Activated CD4-positive, alpha-beta T cell treated with anti-CD3 and anti-CD28 coated beads for 36 hours (primary cell): Measurements from ENCODE around the gene LDLRAP1. TPM values are rescaled to one million over a fixed set of nuclear protein-coding genes. Genes with fewer than 3 reads are reported as not detected.

Experiments used
- ATAC-seq: fragments of 200-7000 bp; cut with Tn5 transposase; one replicate; pipeline ENCODE4 v1.10.0; 2021; ENCODE audit warnings: mild to moderate bottlenecking, moderate library complexity
- CTCF ChIA-PET: fragments of 350-600 bp; sonication (Branson Sonifier 250); formaldehyde crosslinking; loops from one replicate; lab custom pipeline; 2021; ENCODE audit warnings: antibody characterized with exemption; lab: Charles Lee
- POLR2A ChIA-PET: fragments of 350-600 bp; sonication (Branson Sonifier 250); formaldehyde crosslinking; loops from one replicate; lab custom pipeline; 2021; ENCODE audit warnings: antibody characterized with exemption, inconsistent platforms; lab: Charles Lee
- DNase-seq: peaks from one replicate; pipeline ENCODE4 v3.0.0-alpha.2; 2020
- H3K27ac Mint-ChIP-seq: one replicate; pipeline ENCODE4 v1.8.0; 2021; ENCODE audit warnings: mixed read lengths
- H3K27me3 Mint-ChIP-seq: one replicate; pipeline ENCODE4 v1.8.0; 2021; ENCODE audit warnings: mixed read lengths
- H3K36me3 Mint-ChIP-seq: one replicate; pipeline ENCODE4 v1.8.0; 2021; ENCODE audit warnings: low read depth, mixed read lengths
- H3K4me1 Mint-ChIP-seq: one replicate; pipeline ENCODE4 v1.8.0; 2021; ENCODE audit warnings: mixed read lengths
- H3K4me3 Mint-ChIP-seq: one replicate; pipeline ENCODE4 v1.8.0; 2021; ENCODE audit warnings: mild to moderate bottlenecking, moderate library complexity, mixed read lengths
- H3K9me3 Mint-ChIP-seq: one replicate; pipeline ENCODE4 v1.8.0; 2021; ENCODE audit warnings: low read depth, mixed read lengths
- intact Hi-C, 2 experiments: fragments of 100-400 bp; cut with DNase I in 1 of 2; cut with micrococcal nuclease in 1 of 2; formaldehyde crosslinking; loops; one replicate each; pipeline versions ENCODE4 v1.14.2 to v1.15.1; 2022 to 2024; cut with DNase I, micrococcal nuclease
- total RNA-seq, 2 experiments: library from RNA; stranded (reverse); gene quantifications; one replicate each; pipeline ENCODE4 v1.2.3, GENCODE V29; 2021

LDLRAP1 gene
- total RNA-seq, 2 experiments from 2014 or later: 13.0 to 14.6 TPM

DNA sequence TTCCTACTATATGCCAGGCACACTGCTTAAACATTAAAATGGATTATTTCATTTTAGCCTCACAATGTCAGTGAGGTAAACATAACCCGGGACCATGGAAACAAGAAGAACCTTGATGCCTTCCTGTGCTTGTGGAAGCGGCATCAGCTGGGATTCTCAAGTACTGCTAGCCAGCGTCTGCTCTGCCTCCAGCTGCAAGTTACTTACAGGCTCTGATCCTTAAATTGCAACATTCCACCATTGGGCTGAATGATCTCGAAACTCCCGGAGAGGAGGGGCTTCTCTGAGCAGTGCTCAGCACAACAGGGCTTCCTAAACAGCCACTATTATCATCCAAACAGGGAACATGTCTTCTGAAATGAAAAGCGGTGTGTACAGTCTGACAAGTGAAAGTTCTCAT is 66.5 kb downstream of the LDLRAP1 start:
- H3K4me3 Mint-ChIP-seq: no peak overlapping the region
- H3K9me3 Mint-ChIP-seq: no peaks in the 10 kb centered on the region
- no peaks in the 10 kb centered on the region for H3K36me3 Mint-ChIP-seq
- CTCF ChIA-PET: interaction anchor here (0.6 to 4.7 kb wide), 14 partner anchors 10 to 446 kb away, joined by 3 to 27 read pairs (median 4); no protein-coding TSS in a partner anchor
- peaks cover 8% of the 10 kb centered on the region for H3K27me3 Mint-ChIP-seq
- DNase-seq (no peak), ATAC-seq (no peak)
- no peak overlapping the region for H3K27ac Mint-ChIP-seq
- H3K4me1 Mint-ChIP-seq: peaks cover 19% of the 10 kb centered on the region
- intact Hi-C loops: loop anchor here (2.0 kb wide), 3 partner anchors 165 to 389 kb away; partner anchors contain the start of gene PAFAH2 (in 1 of the 2)
- POLR2A ChIA-PET: no interaction called here

DNA sequence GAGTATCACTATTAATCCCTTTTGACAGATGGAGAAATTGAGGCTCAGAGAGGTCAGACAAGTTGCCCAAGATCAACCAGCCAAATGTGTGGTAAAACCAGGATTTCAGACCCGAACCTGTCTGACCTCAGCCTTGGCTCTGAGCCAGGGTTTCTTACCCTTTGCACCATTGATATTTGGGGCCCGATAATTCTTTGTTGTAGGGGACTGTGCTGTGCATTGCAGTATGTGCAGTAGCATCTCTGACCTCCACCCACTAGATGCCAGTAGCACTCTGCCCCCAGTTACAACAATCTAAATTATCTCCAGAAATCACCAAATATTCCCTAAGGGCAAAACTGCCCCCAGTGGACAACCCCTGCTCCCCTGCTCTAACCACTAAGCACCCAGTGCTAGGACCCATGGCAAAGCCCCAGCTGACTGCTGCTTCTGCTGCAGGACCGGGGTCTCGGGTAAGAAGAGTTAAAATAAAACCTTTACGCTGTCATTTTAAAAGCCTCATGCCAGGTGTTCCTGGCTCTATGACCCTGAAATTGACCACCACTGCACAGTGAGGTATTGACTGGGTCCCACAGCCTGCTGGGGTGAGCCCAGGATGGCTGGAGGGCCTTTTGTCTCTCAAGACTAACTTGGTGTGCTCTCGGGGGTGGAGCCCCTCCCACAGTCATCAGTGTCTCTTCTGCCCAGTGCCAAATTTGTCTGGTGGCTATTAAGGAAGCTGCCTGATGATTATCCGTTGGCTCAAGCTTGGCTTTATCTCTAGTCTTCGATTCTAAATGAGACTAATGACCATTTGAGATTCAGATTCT is 67.6 kb downstream of the LDLRAP1 start:
- DNase-seq (peak; percentile 39), ATAC-seq (peak; percentile 37)
- H3K27ac Mint-ChIP-seq: no peak overlapping the region
- no peaks in the 10 kb centered on the region for H3K36me3 Mint-ChIP-seq
- H3K27me3 Mint-ChIP-seq: peaks cover 11% of the 10 kb centered on the region
- no peak overlapping the region for H3K4me3 Mint-ChIP-seq
- H3K9me3 Mint-ChIP-seq: no peaks in the 10 kb centered on the region
- ChIA-PET POLR2A (no interaction called here), CTCF (interaction anchor here (0.5 to 4.7 kb wide), 6 partner anchors 8 to 623 kb away, joined by 3 to 27 read pairs (median 4); partner anchors contain the start of gene CEP85)
- intact Hi-C loops: no loop called here
- H3K4me1 Mint-ChIP-seq: peaks cover 30% of the 10 kb centered on the region

DNA sequence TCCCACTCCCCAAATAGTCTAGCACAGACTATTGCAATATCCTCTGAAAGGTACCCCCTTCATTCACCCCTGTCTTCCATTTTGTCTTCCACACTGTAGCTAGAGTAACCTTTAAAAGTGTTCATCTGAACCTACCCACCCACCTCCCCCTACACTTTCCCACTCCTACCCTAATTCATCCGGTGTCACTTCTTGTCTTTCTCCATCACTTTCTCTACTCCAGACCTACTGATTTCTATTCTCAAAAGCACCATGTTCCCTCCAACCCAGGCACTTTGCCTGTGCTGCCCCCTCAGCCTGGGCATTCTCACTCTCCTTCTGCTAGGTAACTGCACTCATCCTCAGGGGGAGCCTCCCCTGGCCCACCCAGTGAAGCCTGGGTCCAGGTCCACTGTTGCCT is 68.4 kb downstream of the LDLRAP1 start:
- intact Hi-C loops: no loop called here
- CTCF ChIA-PET: interaction anchor here (0.5 to 4.7 kb wide), 5 partner anchors 80 to 200 kb away, joined by 3 to 27 read pairs (median 4); no protein-coding TSS in a partner anchor
- Mint-ChIP-seq H3K4me1 (peaks cover 30% of the 10 kb centered on the region), H3K9me3 (no peaks in the 10 kb centered on the region), H3K27ac (no peak overlapping the region), H3K27me3 (peaks cover 11% of the 10 kb centered on the region), H3K4me3 (no peak overlapping the region), H3K36me3 (no peaks in the 10 kb centered on the region)
- DNase-seq (no peak), ATAC-seq (no peak)
- POLR2A ChIA-PET: no interaction called here

DNA sequence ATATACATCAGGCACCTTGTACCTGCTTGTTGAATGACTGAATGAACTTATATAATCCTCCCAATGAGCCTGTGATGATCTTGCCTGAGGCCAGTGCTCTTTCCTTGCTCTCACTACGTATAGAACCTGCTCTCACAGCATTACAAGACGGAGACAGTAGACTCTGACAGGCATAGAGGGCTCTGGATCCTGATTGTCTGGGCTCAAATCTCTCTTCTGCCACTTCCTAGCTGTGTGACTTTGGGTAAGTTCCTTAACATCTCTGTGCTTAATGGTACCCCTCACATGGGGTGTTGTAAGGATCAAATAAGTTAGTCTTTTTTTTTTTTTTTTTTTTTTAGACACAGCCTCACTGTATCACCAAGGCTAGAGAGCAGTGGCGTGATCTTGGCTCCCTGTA is 69.0 kb downstream of the LDLRAP1 start:
- Mint-ChIP-seq H3K4me3 (no peak overlapping the region), H3K27me3 (peaks cover 11% of the 10 kb centered on the region), H3K4me1 (peaks cover 30% of the 10 kb centered on the region), H3K36me3 (no peaks in the 10 kb centered on the region), H3K9me3 (no peaks in the 10 kb centered on the region), H3K27ac (no peak overlapping the region)
- POLR2A ChIA-PET: no interaction called here
- intact Hi-C loops: no loop called here
- DNase-seq: no peak
- CTCF ChIA-PET: interaction anchor here (0.9 to 4.7 kb wide), 4 partner anchors 182 to 199 kb away, joined by 3 to 27 read pairs (median 6); no protein-coding TSS in a partner anchor
- no peak for ATAC-seq

DNA sequence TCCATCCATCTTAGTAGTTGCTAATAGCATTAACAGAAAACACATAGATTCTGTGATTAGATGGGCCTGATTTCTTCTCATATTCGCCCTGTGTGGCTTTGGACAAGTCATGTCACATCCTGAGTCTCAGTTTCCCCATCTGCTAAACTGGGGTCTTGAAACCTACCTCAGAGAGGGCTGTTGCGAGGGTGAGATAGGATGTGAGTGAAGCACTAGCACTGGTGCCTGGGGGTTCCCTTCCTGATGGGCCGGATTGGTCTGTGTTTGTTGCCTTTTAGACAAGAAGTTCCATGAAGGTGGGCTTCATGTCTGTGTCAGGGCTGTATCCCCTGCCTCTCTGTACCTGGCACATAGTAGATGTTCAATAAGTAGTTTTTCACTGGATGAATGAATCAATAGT is 69.7 kb downstream of the LDLRAP1 start:
- Mint-ChIP-seq H3K36me3 (no peaks in the 10 kb centered on the region), H3K4me3 (no peak overlapping the region), H3K9me3 (no peaks in the 10 kb centered on the region), H3K27me3 (peaks cover 11% of the 10 kb centered on the region), H3K4me1 (peaks cover 30% of the 10 kb centered on the region), H3K27ac (no peak overlapping the region)
- DNase-seq (no peak), ATAC-seq (no peak)
- POLR2A ChIA-PET: no interaction called here
- intact Hi-C loops: no loop called here
- CTCF ChIA-PET: interaction anchor here (0.9 to 2.6 kb wide), 2 partner anchors 64 to 186 kb away, joined by 4 to 7 read pairs; no protein-coding TSS in a partner anchor

DNA sequence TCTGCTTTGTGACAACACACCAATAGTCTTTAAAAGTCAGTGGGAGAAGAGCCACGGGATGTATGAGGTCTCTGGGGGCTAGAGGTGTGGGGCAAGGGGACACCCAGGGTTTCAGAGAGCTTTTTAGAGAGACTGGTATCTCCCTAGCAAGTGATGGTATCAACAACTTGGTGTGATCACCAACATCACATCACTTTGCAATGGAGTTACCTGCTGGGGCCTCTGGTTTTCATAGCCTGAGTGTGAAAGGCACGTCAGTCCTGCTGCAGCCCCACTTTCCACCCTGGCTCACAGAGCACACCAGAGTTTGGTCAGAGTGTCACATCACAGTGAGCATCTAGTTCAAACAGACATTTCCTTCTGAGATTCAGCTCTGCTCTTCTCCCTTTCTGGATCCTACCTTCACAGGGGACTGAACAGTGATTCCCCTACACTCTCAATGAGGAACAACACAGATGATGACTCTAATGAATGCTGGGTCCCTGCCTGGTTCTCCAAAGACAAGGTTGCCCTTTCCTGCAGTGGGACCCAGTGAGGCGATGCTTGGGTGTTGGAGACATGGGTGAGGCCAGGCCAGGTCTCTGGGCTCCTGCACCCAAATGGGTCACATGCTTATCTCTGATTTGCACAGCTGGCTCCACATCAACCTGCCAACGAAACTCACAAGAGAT is 71.2 kb downstream of the LDLRAP1 start:
- H3K9me3 Mint-ChIP-seq: no peaks in the 10 kb centered on the region
- H3K27me3 Mint-ChIP-seq: peaks cover 11% of the 10 kb centered on the region
- no peak overlapping the region for H3K27ac Mint-ChIP-seq
- H3K4me1 Mint-ChIP-seq: peaks cover 42% of the 10 kb centered on the region
- CTCF ChIA-PET: interaction anchor here (0.6 to 2.6 kb wide), 6 partner anchors 17 to 383 kb away, joined by 3 to 7 read pairs (median 4); partner anchors contain the start of gene PAFAH2
- DNase-seq (peak; percentile 29), ATAC-seq (no peak)
- H3K4me3 Mint-ChIP-seq: no peak overlapping the region
- H3K36me3 Mint-ChIP-seq: no peaks in the 10 kb centered on the region
- intact Hi-C loops: loop anchor here in 1 of 2 experiments (5.0 kb wide), 1 partner anchor 83 kb away; no protein-coding TSS in a partner anchor
- POLR2A ChIA-PET: interaction anchor here (0.6 kb wide), 1 partner anchor 177 kb away, joined by 4 read pairs; no protein-coding TSS in a partner anchor

DNA sequence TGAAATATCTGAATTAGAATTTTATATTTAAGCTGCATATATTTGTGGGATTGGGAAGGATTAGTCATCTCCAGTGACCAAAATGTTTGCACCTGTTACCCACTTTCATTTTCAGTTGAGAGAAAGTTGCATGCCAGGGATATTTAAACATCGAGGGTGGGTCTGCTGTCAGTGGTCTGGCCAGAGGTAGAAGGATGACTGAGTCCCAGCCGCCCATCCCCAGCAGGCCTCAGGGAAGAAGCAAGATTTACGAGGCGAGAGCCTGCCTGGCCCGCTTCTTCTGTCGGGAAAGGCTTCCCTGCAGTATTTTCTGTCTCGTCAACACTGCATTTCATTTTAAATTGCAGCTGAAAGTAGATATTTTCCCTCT is 71.8 kb downstream of the LDLRAP1 start:
- H3K27ac Mint-ChIP-seq: no peak overlapping the region
- intact Hi-C loops: loop anchor here in 1 of 2 experiments (5.0 kb wide), 1 partner anchor 82 kb away; no protein-coding TSS in a partner anchor
- peaks cover 45% of the 10 kb centered on the region for H3K4me1 Mint-ChIP-seq
- ChIA-PET CTCF (interaction anchor here (1.7 kb wide), 2 partner anchors 17 to 43 kb away, joined by 5 read pairs; no protein-coding TSS in a partner anchor), POLR2A (interaction anchor here (0.6 kb wide), 1 partner anchor 177 kb away, joined by 4 read pairs; no protein-coding TSS in a partner anchor)
- no peaks in the 10 kb centered on the region for H3K9me3 Mint-ChIP-seq
- DNase-seq (no peak), ATAC-seq (no peak)
- peaks cover 11% of the 10 kb centered on the region for H3K27me3 Mint-ChIP-seq
- H3K4me3 Mint-ChIP-seq: no peak overlapping the region
- H3K36me3 Mint-ChIP-seq: no peaks in the 10 kb centered on the region

DNA sequence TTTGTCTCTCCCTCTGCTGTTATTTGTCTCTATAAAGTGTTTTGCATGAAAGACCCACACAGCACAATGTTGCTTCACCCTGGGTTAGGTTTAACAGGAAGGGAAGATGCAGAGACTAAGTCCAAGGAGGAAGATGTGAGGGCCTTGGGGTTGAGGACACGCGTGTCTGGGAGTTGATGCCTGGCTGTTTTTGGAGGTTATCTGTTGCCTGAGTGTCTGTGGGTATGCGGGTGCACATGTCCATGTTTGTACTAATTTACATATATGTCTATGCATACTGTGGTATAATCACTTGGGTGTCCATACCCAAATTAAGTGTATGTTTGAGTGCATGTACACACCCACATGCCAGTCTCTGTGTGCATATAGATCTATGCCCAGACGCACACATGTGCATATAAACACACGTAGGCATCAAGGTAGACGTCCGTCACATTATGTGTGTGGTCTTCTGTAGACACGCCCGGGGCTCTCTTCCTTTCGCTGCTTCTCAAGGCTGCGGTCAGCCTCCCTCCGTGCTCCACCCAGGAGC is 72.2 kb downstream of the LDLRAP1 start:
- H3K4me1 Mint-ChIP-seq: peaks cover 48% of the 10 kb centered on the region
- DNase-seq (no peak), ATAC-seq (no peak)
- ChIA-PET CTCF (interaction anchor here (1.7 kb wide), 2 partner anchors 16 to 43 kb away, joined by 5 read pairs; no protein-coding TSS in a partner anchor), POLR2A (no interaction called here)
- peak overlapping the region; percentile 45 for H3K4me3 Mint-ChIP-seq
- no peaks in the 10 kb centered on the region for H3K9me3 Mint-ChIP-seq
- no peaks in the 10 kb centered on the region for H3K36me3 Mint-ChIP-seq
- peaks cover 11% of the 10 kb centered on the region for H3K27me3 Mint-ChIP-seq
- intact Hi-C loops: loop anchor here in 1 of 2 experiments (1.0 to 5.0 kb wide), 6 partner anchors 61 to 204 kb away; partner anchors contain the start of genes LDLRAP1, MACO1 and MTFR1L
- H3K27ac Mint-ChIP-seq: peak overlapping the region; percentile 52

DNA sequence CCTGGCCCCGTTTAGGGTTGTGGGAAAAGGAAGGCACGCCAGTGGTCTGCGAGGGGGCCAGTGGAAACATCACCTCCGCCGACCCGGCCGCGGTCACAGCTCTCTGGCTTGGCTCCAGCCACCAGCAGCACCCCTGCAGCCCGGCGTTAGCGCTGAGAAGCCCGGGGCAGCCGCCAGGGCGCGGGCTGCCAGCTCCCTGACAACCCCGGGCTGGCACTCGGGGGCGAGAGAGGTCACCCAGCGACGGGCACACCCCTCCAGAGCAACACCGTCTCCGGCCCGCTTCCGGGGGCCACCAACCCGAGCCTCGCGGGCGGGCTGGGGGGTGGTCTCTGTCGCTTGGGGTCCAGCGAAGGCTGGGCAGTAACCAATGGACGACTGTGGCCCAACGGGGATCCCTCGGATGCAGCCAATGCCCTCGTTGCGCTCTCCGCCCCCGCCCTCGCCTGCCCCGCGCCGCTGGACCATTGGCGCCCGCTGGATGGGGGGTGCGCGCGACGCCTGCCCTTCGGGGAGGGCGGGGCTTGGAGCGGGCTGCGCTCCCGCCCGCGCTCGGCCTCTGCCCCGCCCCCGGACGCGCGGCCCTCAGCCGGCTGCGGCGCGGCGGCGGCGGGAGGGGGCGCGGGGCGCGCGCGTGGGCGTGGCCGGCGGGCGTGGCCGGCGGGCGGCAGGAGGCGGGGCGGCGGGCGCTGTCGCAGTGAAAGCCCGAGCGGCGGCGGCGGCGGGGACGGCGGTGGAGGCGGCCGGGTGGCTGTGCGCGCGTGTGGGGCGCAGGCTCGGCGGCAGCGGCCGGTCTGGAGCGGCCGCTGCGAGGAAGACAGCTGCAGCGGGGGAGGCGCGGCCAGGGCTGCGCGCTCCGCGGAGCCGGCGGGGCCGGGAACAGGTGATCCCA is 72.9 kb downstream of the LDLRAP1 start, which contains the start of gene MAN1C1:
MAN1C1 (plus strand) TSS at position 697 of the 892 bp plus-strand sequence. CDS start 1,007 bp downstream, outside the sequence.
- peak; percentile 85 for DNase-seq
- peaks cover 11% of the 10 kb centered on the region for H3K27me3 Mint-ChIP-seq
- H3K4me1 Mint-ChIP-seq: peaks cover 51% of the 10 kb centered on the region
- ATAC-seq: peak; percentile 60
- POLR2A ChIA-PET: no interaction called here
- H3K9me3 Mint-ChIP-seq: no peaks in the 10 kb centered on the region
- H3K27ac Mint-ChIP-seq: peak within 1 kb of the TSS; percentile 52
- CTCF ChIA-PET: interaction anchor here (0.6 to 1.7 kb wide), 3 partner anchors 16 to 44 kb away, joined by 3 to 5 read pairs (median 5); no protein-coding TSS in a partner anchor
- H3K36me3 Mint-ChIP-seq: no peaks in the 10 kb centered on the region
- peak within 1 kb of the TSS; percentile 76 for H3K4me3 Mint-ChIP-seq
- intact Hi-C loops: loop anchor here in 1 of 2 experiments (1.0 to 5.0 kb wide), 6 partner anchors 60 to 203 kb away; partner anchors contain the start of genes LDLRAP1, MACO1 and MTFR1L
